ENCODE measurements around the gene COL13A1. TPM values are rescaled to one million over a fixed set of nuclear protein-coding genes. Genes with fewer than 3 reads are reported as not detected.

Gene COL13A1
- total RNA-seq, 4 donors from 2014 or later = 1.2 to 6.8 (median 3.9) TPM

- Histone ChIP-seq H3K27me3 (peaks cover 9% of the 10 kb centered on the region), H3K4me3 (no peak overlapping the region), H3K27ac (no peak overlapping the region), H3K36me3 (no peaks in the 10 kb centered on the region), H3K4me1 (peaks cover 0 to 31% (median 0%) of the 10 kb centered on the region in 3 donors), H3K9me3 (no peaks in the 10 kb centered on the region)
- no peak for ATAC-seq
- no peak for TF ChIP-seq POLR2AphosphoS5 (IDR thresholded peaks at IDR 0.05)
- TF ChIP-seq CTCF (IDR thresholded peaks at IDR 0.05) = no peak
- no peak for TF ChIP-seq EP300 (IDR thresholded peaks at IDR 0.05)
- no peak for TF ChIP-seq POLR2A (IDR thresholded peaks at IDR 0.05)
- no CpG with 5 or more reads among the region's 10 CpGs for WGBS, 2 donors (ENCODE audit: low coverage in 1 of 2)
These were observed 35.4 kb upstream of the COL13A1 start for GRCh38 chr10:69766161-69766910.

GRCh38 chr10:69767793-69768192 is 33.9 kb upstream of the COL13A1 start:
- Histone ChIP-seq H3K4me3 (no peak overlapping the region), H3K27ac (no peak overlapping the region), H3K4me1 (peaks cover 0 to 31% (median 0%) of the 10 kb centered on the region in 3 donors), H3K9me3 (no peaks in the 10 kb centered on the region), H3K27me3 (peaks cover 9% of the 10 kb centered on the region), H3K36me3 (no peaks in the 10 kb centered on the region)
- 40% methylated on average over 1 of the region's 4 CpGs; no CpG with 5 or more reads in 1 of the 2 donors for WGBS, 2 donors (ENCODE audit: low coverage in 1 of 2)
- ATAC-seq = no peak
- TF ChIP-seq CTCF (IDR thresholded peaks at IDR 0.05) (no peak), EP300 (IDR thresholded peaks at IDR 0.05) (no peak), POLR2AphosphoS5 (IDR thresholded peaks at IDR 0.05) (no peak), POLR2A (IDR thresholded peaks at IDR 0.05) (no peak)

- WGBS, 2 donors (ENCODE audit: low coverage in 1 of 2) = 87 to 100% methylated on average over 2 to 4 of the region's 5 CpGs
These were observed 33.3 kb upstream of the COL13A1 start for GRCh38 chr10:69768386-69768785.

DNA sequence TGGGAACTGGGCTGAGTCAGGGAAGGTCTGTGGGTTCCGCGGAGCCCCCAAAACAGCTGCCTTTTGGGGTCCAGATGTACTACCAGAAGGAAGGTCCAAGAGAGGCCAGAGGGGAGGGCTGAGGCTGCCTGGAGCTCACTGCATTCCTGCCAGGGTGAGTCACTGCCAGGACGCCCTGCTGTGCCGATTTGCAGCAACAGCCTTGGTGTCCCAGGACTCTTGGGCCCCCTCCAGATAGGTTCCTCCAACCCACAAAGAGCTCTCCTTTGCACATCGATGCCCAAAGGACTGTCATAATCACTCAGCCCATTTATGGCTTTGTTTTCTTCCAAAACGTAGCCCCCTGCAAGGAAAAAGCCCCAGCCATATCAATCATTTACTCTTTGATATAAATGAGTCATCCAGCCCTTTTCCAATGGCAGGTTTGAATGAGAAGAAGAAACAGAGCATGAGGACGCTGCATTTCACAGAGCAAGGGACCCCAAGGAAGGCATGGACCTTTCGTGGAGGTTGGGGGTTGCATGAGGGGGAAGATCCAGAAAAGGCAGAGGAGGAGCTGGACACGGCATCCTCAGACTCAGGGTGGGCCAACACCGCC is 32.2 kb upstream of the COL13A1 start:
- Histone ChIP-seq H3K9me3 (no peaks in the 10 kb centered on the region), H3K36me3 (no peaks in the 10 kb centered on the region), H3K27me3 (no peaks in the 10 kb centered on the region), H3K4me1 (peaks cover 0 to 31% (median 0%) of the 10 kb centered on the region in 3 donors), H3K27ac (no peak overlapping the region), H3K4me3 (no peak overlapping the region)
- no peak for TF ChIP-seq POLR2A (IDR thresholded peaks at IDR 0.05)
- no peak for TF ChIP-seq POLR2AphosphoS5 (IDR thresholded peaks at IDR 0.05)
- no peak for TF ChIP-seq EP300 (IDR thresholded peaks at IDR 0.05)
- TF ChIP-seq CTCF (IDR thresholded peaks at IDR 0.05) = no peak
- 27 to 68% methylated on average over 5 to 6 of the region's 10 CpGs for WGBS, 2 donors (ENCODE audit: low coverage in 1 of 2)
- ATAC-seq = peak; percentile 56

More at GRCh38 chr10:69768386-69768785, 33.3 kb upstream of the COL13A1 start:
- H3K27ac ChIP-seq = no peak overlapping the region
- H3K4me3 ChIP-seq = no peak overlapping the region
- no peak for ATAC-seq
- H3K36me3 ChIP-seq = no peaks in the 10 kb centered on the region
- TF ChIP-seq EP300 (IDR thresholded peaks at IDR 0.05) (no peak), POLR2AphosphoS5 (IDR thresholded peaks at IDR 0.05) (no peak), POLR2A (IDR thresholded peaks at IDR 0.05) (no peak), CTCF (IDR thresholded peaks at IDR 0.05) (no peak)
- H3K27me3 ChIP-seq = peaks cover 5% of the 10 kb centered on the region
- H3K4me1 ChIP-seq = peaks cover 0 to 31% (median 0%) of the 10 kb centered on the region in 3 donors
- H3K9me3 ChIP-seq = no peaks in the 10 kb centered on the region
